Measurements from ENCODE around the gene KIF3A.
"Not testable (repeated sequence)": the region's sequence is repeated elsewhere in the genome, so short reads cannot be mapped to it uniquely, and the experiment has no call there.

KIF3A gene

GRCh38 chr5:132718544-132719312 lies 18.6 kb downstream of the KIF3A start:
- DNase-seq (ENCODE audit: low read depth): no peak

- DNase-seq (ENCODE audit: low read depth): no peak
Measured at GRCh38 chr5:132714456-132715307, 22.7 kb downstream of the KIF3A start.

GRCh38 chr5:132708645-132709044 lies 28.7 kb downstream of the KIF3A start:
- no peak for DNase-seq (ENCODE audit: low read depth)

- DNase-seq (ENCODE audit: low read depth): no peak
Measured at GRCh38 chr5:132704875-132705274, 32.5 kb downstream of the KIF3A start.

GRCh38 chr5:132695956-132696355 lies 41.4 kb downstream of the KIF3A start:
- no peak for DNase-seq (ENCODE audit: low read depth)

GRCh38 chr5:132692632-132692967 lies 44.7 kb downstream of the KIF3A start:
- no peak for DNase-seq (ENCODE audit: low read depth)

- DNase-seq (ENCODE audit: low read depth): not testable (repeated sequence)
Measured at GRCh38 chr5:132691755-132692631, 45.4 kb downstream of the KIF3A start.

- no peak for DNase-seq (ENCODE audit: low read depth)
Measured at GRCh38 chr5:132690156-132690555, 47.2 kb downstream of the KIF3A start.

GRCh38 chr5:132689513-132689912 lies 47.8 kb downstream of the KIF3A start:
- DNase-seq (ENCODE audit: low read depth): no peak

- no peak for DNase-seq (ENCODE audit: low read depth)
Measured at GRCh38 chr5:132688536-132689339, 48.6 kb downstream of the KIF3A start.

GRCh38 chr5:132687995-132688394 lies 49.4 kb downstream of the KIF3A start:
- DNase-seq (ENCODE audit: low read depth): no peak

- DNase-seq (ENCODE audit: low read depth): no peak
Measured at GRCh38 chr5:132686193-132686592, 51.2 kb downstream of the KIF3A start.

- DNase-seq (ENCODE audit: low read depth): no peak
Measured at GRCh38 chr5:132684922-132685720, 52.2 kb downstream of the KIF3A start.

GRCh38 chr5:132684491-132684890 lies 52.9 kb downstream of the KIF3A start:
- no peak for DNase-seq (ENCODE audit: low read depth)

GRCh38 chr5:132681983-132682382 lies 55.4 kb downstream of the KIF3A start:
- no peak for DNase-seq (ENCODE audit: low read depth)

GRCh38 chr5:132681476-132681831 lies 55.9 kb downstream of the KIF3A start:
- DNase-seq (ENCODE audit: low read depth): no peak

GRCh38 chr5:132680780-132681475 lies 56.4 kb downstream of the KIF3A start:
- no peak for DNase-seq (ENCODE audit: low read depth)

- DNase-seq (ENCODE audit: low read depth): no peak
Measured at GRCh38 chr5:132679717-132680380, 57.5 kb downstream of the KIF3A start.

GRCh38 chr5:132679166-132679565 lies 58.2 kb downstream of the KIF3A start:
- DNase-seq (ENCODE audit: low read depth): no peak

GRCh38 chr5:132678735-132679134 lies 58.6 kb downstream of the KIF3A start:
- DNase-seq (ENCODE audit: low read depth): no peak
